GM19463 (cell line): ENCODE data around the gene SORL1.
"Not testable (repeated sequence)": the region's sequence is repeated elsewhere in the genome, so short reads cannot be mapped to it uniquely, and the experiment has no call there.

Source experiments
- ATAC-seq: cut with Tn5 transposase; IDR thresholded peaks from one replicate; pipeline ENCODE4 v1.9.1; 2021; ENCODE audit warnings: mild to moderate bottlenecking, moderate library complexity; ENCODE audit not compliant: unreplicated experiment

SORL1 gene

GRCh38 chr11:121451986-121452608 lies at the start of gene SORL1:
Gene SORL1, plus strand, starts transcription at chr11:121452314. Its CDS starts 18 bp downstream, at chr11:121452332.
- peak; percentile 43 for ATAC-seq

DNA sequence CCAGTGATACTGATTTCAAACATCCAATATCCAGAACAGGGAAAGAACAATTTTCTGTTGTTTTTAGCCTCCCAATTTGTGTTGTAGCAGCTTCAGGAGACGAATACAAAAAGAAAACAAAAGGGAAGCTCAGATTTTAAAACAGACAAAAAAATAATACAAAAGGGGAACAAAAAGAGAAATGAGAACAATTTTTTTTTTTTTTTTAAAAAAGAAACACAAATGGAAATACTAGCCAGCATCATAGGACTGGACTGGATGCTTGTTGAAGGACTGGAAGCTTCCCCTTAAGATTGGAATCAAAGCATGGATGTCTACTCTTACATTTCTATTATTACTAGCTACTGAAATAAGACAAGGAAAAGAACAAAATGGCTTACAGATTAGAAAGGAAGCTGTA lies 46.5 kb upstream of the SORL1 start:
- ATAC-seq = no peak

DNA sequence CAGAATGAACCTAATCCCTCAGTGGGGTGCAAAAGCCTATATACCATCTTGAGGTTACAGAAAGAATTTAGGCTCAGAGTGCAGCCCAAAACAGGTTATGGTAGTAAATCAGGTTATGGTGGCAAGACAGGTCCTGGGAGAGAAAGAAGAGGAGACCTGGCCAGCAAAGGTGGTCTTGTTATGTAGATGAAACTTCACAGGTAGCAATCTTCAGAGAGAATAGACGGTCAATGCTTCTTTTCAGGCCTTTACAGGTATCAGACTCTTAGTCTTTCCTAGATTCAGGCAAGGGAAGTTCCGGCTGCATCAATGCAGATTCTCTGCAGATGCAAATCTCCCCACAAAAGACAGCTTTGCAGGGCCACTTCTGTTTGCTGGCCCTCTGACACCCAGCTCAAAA lies 45.8 kb upstream of the SORL1 start:
- ATAC-seq = no peak

DNA sequence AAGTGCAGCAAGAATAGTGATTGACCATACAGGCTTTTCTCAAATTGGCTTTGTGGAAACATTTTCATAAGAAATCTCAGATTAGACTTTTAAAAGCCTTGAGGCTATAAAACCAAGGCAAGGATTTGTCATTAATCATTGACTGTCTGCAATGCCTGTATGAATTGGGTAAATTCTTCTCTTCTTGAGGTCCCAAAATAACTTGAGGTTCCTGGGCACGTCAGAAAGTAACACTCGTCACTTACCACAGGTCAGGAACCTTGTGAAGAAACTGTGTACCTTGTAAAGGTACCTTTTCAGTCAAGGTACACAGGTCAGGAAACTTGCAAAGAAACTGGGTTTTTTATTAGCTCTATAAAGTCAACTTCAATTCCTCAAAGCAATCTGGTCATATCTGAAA lies 43.3 kb upstream of the SORL1 start:
- ATAC-seq = no peak

- not testable (repeated sequence) for ATAC-seq
Observed at GRCh38 chr11:121410041-121410440, 42.1 kb upstream of the SORL1 start.

DNA sequence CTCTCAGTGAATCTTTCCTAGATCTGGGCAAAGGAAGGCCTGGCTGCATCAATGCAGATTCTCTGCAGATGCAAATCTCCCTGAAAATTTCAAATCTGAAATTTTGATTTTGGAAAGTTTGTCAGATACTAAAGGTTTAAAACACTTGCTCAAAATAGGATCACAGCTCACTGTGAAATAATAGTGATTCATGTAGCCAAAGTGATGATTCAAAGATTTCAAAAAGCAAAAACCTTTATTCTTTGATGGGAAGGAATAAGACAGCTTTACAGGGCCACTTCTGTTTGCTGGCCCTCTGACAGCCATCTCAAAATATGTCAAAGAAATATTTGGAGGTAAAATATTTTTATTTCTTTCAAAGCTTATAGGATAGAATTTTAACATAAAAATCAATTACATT lies 40.8 kb upstream of the SORL1 start:
- not testable (repeated sequence) for ATAC-seq

DNA sequence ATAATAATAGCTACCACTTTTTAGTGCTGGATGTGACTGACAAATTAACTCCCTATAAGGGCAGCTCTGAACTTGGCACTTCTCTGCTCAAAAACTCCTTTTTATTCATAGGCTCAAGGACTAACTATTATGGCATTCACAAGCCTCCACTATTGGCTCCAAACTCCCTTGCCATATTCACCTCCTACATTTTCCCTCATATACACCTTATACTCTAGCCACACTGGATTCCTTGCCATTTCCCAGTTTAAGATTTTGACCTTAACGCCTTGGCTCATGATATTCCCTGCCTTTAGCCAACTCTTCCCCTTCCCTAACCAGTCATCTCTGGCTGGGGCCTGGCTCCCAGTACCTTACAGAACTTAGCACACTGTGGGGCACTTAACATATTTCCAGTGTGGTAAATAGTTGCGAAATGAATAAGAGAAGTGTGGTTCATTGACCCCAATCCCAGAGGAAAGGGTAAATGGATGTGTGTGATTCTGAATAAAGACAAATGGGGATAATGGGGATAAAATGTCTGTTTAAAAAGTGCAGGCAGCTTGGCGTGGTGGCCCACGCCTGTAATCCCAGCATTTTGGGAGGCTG lies 40.0 kb upstream of the SORL1 start:
- ATAC-seq = no peak

DNA sequence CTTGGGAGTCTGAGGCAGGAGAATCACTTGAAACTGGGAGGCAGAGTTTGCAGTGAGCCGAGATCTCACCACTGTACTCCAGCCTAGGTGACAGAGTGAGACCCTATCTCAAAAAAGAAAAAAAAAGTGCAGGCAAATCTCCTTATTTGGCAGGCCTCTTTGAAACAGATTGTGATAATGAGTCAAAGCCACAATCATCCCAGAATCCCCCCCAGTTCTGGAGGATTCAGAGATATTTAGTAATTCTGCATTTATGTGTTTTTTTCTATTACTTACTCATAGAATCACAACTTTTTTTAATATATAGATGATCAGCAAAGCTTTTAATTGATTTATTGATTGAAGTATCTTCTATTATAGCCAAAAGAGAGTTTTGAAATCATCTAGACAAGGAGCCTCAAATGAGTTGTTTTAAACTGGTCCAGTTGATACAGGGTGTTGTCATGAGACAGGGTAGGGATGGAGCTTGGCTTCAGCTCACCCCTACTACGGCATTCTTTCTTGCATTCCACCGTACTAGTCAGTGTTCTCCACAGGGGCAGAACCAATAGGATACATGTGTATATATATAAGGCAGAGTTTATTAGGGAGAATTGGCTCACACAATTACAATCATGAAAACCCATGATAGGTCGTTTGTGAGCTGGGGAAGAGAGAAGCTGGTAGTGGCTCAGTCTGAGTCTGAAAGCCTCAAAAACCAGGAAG lies 39.3 kb upstream of the SORL1 start:
- ATAC-seq = no peak

GRCh38 chr11:121414141-121414913 lies 37.8 kb upstream of the SORL1 start:
- no peak for ATAC-seq

DNA sequence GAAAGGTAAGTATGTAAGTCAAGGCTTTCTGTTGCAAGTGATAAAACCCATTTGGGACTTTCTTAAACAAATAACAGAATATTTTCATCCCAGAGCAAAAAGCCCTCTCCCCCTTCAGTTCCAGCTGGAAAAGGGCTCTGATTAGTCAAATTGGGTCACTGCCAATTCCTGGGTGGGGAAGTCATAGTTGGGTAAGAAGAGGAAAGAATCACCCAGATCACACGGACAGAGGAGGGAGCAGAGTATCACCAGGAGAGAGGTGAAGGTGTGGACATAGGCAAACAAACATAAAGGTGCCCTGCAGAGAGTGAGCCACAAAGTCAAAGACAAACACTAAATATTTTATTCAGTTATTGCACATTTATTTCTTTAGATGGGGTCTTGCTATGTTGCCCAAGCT lies 36.3 kb upstream of the SORL1 start:
- no peak for ATAC-seq

- peak; percentile 71 for ATAC-seq
Observed at GRCh38 chr11:121417055-121417551, 35.0 kb upstream of the SORL1 start.

DNA sequence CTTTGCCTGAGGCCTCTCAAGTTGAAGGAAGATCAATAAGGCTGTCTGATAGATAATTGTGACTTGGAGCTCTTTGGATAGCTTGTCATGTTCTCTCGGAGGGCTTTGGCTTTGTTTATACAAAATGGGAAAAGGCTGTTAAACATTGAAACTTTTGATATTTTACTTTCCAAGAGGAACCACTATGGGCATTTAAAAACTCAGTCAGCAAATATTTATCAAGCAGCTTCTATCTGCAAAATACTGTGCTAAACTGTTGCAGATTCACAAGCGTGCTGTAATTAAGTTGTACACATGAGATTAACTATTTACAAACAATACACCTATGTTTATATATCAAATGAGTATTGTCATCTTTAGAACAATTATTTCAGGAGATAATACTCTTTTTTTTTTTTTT lies 34.5 kb upstream of the SORL1 start:
- ATAC-seq = no peak

DNA sequence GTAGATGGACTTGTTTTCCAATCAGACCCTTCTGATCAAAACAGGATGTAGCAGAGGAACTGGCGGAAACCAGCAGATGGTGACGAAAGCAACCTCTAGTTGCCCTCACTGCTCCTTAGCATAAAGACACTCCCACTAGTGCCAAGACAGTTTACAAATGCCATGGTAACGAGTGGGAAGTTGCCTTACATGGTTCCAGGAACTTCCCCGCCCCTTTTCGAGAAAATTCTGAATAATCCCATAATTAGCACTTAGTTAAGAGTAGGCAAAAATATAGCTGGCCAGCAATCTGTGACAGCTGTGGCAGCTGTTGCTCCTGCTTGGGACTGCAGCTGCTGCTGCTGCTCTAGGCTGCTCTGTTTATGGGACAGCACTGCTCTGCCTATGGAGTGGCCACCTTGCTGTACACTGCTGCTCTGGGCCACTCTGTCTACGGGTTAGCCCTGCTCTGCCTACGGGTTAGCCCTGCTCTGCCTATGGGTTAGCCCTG lies 33.4 kb upstream of the SORL1 start:
- no peak for ATAC-seq

DNA sequence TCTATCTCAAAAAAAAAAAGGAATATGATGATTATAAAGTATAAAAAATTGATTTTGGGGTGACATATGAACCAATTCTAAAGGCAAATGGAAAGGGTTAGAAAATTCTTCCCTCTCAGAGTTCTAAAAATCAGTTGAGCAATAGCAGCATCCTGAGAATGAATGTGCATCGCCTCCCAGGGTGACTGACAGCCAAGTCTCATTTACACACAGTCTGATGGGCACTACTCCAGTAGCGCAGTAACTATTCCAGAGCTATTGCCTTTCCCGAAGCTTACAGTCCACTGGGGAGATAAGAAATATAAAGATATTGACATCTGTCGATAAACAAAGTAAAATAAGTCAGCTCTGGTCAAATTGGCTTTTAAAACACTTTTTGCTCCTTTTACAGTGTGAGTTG lies 32.3 kb upstream of the SORL1 start:
- no peak for ATAC-seq

DNA sequence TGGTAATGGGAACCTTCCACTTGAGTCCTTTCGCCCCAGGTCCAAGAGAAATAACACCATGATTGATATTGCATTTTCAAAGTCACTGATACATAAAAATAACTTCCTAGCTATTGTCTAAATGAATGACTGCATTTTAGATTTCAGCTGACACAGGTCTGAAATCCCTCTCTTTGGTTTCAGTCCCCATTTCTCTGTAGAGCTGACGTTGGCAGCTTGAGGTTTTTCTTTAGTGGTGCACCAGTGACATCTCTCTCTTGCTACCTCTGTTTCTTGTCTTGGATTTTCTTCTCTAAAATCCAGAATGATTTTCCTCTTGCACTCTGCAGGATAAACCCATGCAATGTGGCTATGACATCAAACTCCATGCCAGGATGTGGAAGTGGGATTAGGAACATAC lies 31.7 kb upstream of the SORL1 start:
- ATAC-seq = no peak

- ATAC-seq = no peak
Observed at GRCh38 chr11:121421149-121421901, 30.8 kb upstream of the SORL1 start.

GRCh38 chr11:121422675-121423074 lies 29.4 kb upstream of the SORL1 start:
- peak; percentile 40 for ATAC-seq

GRCh38 chr11:121425828-121426227 lies 26.3 kb upstream of the SORL1 start:
- ATAC-seq = no peak

DNA sequence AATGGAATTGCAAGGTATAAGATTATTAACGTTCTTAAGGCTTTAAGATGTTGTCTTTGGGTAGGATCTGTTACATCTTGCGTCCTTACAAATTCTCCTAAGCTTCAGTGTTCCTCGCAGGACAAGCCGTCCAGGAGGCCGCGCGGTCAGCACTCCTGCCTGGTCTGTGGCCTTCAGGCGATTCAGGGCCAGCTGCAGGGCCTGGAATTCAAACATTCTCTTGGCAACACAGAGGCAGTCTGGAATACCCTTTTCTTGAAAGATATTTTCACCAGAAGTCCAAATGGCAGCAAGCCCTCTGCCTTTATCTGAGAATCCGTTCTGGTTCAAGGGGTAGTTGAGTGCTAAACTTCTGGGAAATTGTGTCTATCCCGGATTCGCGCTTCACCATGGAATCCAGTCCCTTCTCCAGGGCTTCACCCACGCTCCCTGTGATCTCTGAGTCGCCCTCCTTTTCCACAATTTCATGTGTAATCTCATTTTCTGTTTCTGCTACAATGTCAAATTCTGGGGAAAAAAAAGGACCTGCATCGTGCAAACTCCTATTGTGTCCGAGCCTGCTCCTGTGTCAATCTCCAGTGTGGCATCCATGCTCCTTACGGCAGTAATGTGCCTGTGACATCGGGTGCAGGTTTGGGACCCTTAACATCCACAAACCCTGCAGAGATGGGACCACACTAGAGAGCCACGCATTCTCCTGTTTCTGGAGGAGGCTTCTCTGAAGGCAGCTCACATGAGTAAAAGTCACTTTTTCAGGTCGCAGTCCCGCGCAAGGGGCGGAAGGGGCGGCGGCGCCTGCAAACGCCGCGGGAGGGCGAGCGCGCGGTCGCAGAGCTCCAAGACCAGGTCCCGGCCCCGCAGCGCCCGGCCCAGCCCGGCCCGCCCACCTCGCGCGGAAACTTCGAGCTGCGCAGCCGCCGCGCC lies 25.4 kb upstream of the SORL1 start:
- no peak for ATAC-seq

DNA sequence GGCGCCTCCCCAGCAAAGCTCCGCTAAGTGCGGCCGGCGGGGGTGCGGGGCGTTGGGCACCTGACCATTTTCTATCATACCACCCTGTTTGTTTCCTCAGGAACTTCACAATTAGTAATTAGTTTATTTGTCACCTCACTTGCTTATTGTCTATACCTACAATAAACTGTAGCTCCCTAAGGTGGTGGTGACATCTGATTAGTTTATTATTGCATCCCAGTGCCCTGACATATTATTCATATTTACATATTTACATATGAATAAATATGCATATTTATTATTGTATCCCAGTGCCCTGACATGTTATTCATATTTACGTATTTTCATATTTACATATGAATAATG lies 24.7 kb upstream of the SORL1 start:
- ATAC-seq = no peak
